Measurements from ENCODE around the gene NRXN3.

Gene NRXN3

GRCh38 chr14:79852950-79853744 is 1683.0 kb downstream of the NRXN3 start:
- DNase-seq (ENCODE audit: low read depth, low spot score), result no peak

DNA sequence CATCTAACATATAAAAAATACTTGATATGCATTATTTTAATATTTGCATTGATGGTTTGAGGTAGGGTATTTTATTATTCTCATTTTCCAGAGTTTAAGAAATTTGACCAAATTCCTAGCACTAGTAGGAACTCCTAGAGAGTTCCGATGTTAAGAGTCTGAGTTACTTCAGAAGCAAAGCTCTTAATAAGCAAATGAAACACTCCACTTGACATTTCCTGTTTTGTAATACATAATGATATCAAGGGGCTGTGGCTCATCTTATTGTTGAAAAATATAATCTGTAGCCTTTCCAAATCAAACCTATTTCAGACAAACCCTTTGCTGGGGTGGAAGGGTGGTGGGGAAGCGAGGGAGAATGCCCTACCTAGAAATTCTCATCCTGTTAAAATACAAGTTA is 1685.6 kb downstream of the NRXN3 start:
- DNase-seq (ENCODE audit: low read depth, low spot score), result no peak

GRCh38 chr14:79856381-79856780 is 1686.2 kb downstream of the NRXN3 start:
- no peak for DNase-seq (ENCODE audit: low read depth, low spot score)

DNA sequence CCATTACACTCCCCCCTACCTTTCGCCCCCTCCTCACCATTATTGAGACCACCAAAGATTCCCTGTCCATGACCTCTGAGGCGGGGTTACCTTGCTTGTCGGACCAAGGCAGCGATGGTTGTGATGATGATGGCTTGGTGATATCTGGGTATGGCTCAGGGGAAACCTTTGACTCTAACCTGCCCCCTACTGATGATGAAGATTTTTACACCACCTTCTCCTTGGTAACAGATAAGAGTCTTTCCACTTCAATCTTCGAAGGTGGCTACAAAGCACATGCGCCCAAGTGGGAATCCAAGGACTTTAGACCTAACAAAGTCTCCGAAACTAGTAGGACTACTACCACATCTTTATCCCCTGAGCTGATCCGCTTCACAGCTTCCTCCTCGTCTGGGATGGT is 1690.9 kb downstream of the NRXN3 start:
- peak; percentile 32 for DNase-seq (ENCODE audit: low read depth, low spot score)

DNA sequence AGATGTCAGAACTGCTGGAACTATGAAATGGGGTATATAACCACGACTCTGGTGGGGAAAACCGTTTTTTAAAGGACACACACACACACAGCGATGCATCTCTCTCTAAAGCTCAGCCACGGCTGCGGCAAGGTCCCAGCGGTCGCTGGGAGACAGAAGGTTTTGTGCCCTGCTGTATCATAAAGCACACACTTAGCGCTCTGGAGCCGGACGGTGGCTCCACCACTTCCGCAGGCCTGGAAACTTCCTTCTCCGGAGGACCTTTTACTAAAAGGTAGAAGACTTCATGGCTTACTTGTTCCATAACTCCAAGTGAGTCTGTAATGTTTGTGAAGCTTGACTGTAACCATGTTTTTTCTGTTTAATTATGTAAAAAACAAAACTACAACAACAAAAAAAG is 1691.9 kb downstream of the NRXN3 start:
- DNase-seq (ENCODE audit: low read depth, low spot score), result no peak

GRCh38 chr14:79871136-79871535 is 1701.0 kb downstream of the NRXN3 start:
- DNase-seq (ENCODE audit: low read depth, low spot score), result no peak

DNA sequence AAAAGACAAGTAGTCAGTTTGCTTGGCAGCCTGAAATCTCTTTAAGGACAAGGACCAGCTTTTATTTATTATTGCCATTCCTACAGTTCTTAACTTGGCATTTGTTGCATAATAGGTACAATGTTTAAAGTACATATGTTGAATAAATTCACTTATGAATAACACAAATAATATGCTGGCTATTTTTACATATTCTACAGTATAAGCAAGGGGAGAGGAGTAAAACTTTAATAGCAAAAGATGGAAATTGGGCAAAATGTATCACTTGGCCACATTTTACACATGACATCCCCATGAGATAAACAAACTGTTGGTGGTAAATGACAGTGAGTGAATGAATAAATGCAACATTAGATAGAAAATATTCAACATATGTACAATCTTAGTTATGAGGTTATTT is 1708.1 kb downstream of the NRXN3 start:
- no peak for DNase-seq (ENCODE audit: low read depth, low spot score)

DNA sequence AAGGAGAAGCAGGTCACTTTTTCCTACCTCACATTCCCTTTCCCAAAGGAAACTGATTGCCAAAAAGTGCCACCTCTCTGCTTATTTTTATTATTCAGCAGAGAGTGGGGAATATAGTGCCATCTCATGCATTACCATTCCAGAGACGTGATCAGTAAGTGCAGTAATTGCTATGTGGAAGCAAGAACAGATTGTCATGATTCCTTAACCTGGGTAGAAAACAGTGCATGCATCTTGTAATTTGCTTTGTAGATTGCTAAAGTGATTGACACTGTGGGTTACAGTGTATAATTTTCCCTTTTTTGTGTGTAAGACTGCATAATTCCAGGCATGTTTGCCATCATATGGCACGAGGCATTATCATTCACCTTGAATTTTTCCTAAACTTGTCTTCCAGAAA is 1708.6 kb downstream of the NRXN3 start:
- no peak for DNase-seq (ENCODE audit: low read depth, low spot score)

GRCh38 chr14:79881299-79881698 is 1711.1 kb downstream of the NRXN3 start:
- no peak for DNase-seq (ENCODE audit: low read depth, low spot score)

DNA sequence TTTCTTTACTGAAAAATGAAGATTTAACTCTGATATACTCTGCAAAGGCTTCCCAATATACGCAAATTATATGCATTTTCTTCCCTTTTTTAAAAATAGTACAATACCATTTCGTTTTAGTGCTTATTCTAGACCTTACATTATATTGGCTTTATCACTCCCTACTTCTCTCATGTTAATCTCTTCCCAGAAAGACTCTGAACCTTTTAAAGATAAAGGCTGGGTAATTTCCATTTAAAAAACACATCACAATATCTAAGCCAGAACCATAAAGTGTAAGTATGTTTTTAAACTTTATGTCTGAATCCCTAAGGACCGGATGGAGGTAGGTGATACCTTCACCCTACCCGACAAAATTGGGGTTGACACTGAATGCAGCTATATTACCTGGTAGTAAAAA is 1720.4 kb downstream of the NRXN3 start:
- DNase-seq (ENCODE audit: low read depth, low spot score), result no peak

DNA sequence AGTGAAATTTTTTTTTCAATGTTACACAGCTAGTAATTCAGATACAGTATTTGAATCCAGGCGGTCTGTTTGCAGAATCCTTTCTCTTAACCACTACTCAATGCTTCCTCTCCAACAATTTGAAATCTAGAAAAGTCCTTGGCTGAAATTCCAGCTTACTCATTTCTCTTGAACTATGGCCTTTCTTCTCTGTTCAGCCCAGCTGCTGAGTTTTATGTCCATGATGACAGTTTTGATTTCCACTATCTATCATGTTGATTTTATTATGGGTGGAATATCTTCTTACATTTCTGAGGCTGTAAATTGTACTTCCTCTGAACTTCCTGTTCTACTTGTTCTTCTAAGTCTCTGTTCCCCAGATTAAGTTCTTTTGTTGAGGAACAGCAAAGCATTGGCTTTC is 1725.8 kb downstream of the NRXN3 start:
- DNase-seq (ENCODE audit: low read depth, low spot score), result no peak

DNA sequence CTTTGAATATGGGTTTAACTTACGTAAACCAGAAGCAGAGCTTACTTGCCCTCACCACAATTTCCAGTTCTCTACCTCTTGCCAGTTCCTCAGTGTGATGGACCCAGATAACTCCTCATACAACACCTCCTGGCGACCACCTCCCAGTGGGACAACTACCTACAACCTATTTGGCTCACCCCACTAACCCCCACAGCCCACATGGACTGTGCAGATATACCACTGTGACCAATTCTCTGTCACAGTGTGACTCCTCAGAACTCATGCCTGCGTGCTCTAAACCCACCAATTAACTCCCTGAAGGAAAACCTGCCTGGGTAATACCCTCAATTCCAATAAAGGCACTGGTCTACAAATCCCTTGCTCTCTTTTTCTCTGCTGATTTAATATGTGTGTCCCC is 1729.4 kb downstream of the NRXN3 start:
- DNase-seq (ENCODE audit: low read depth, low spot score), result no peak

- no peak for DNase-seq (ENCODE audit: low read depth, low spot score)
Observed at GRCh38 chr14:79904497-79904896, 1734.3 kb downstream of the NRXN3 start.

GRCh38 chr14:79906994-79907393 is 1736.8 kb downstream of the NRXN3 start:
- no peak for DNase-seq (ENCODE audit: low read depth, low spot score)

- DNase-seq (ENCODE audit: low read depth, low spot score), result no peak
Observed at GRCh38 chr14:79910086-79910485, 1739.9 kb downstream of the NRXN3 start.

- DNase-seq (ENCODE audit: low read depth, low spot score), result no peak
Observed at GRCh38 chr14:79911744-79912143, 1741.6 kb downstream of the NRXN3 start.

DNA sequence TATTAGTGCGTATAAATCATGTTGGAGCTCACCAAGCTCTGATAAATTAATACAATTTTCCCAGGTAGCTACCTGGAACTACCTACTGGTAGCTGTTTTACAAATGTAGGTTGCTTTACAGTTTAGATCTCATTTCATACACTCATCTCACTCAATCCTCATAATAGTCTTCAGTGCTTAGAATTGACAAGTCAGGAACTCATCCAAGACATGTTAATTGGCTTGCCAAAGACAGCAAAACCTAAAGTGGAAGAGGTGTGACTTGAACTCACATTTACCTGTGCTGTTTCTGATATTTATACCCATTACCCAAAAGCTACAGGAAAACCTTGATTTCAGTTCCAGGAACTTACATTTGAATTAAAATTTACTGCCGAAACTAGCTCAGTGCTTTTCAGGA is 1744.4 kb downstream of the NRXN3 start:
- no peak for DNase-seq (ENCODE audit: low read depth, low spot score)

DNA sequence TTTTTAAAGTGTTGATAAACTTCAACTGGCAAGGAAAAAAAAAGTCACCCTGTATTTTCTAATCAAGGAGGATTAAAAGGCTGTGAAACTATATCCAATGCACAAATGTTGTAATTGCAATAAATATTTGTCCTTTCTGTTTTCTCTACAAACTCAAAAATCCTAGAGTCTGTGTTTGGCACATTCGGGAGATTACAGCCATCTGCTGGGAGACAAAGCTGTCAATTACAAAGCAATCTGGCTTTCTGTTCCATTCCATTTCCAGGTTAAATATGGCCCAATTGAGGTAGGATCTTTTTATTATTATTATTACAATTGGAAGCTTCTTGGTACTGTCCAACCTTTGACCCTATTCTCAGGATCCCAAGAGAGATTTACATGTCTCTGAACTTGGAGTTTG is 1745.2 kb downstream of the NRXN3 start:
- no peak for DNase-seq (ENCODE audit: low read depth, low spot score)

DNA sequence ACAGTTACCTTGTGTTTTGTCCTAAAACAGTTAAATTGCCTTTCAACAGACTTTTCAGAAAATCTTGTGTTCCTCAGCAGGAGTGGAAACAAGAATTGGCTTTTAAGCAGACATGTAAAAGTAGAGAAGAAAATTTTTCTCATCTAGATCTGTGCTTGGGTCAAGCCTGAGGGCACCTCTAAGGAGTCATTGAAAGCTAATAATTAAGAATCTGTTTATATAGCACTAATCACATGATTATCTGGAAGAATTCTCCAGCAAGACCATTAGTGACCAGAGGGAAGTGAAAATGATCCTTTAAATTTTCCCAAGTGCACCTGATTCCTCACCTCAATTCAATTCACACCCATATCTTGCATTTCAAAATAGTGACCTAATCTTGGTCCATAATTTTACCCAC is 1746.1 kb downstream of the NRXN3 start:
- no peak for DNase-seq (ENCODE audit: low read depth, low spot score)

DNA sequence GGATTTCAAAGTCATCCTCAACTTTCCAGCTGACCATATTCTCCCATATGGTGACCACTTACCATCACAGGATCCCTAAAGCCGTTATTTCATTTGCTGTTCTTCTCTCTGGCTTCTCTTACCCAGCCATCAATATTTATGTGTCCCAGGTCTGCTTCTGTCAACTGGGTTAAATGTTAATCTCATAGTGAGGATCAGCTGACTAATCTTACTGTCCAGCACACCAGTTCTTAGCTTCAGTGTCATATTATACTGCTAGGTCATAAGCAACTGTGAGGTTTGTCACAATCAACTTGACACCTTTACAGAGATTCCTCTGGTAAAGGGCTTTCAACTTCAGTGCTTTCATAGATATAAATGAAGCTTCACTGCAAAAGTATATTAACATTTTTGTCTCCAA is 1746.7 kb downstream of the NRXN3 start:
- no peak for DNase-seq (ENCODE audit: low read depth, low spot score)

Measured in ELF-1 (cell line).